Thymus (tissue), 11 donors: ENCODE measurements around the gene GSE1. TPM values are rescaled to one million over a fixed set of nuclear protein-coding genes. Genes with fewer than 3 reads are reported as not detected.

Experiments used
- DNase-seq, 9 donors: peaks; one replicate each; pipeline ENCODE4 v3.0.0-alpha.2; 2013; ENCODE audit warnings: low spot score in 9 of 9, low read depth in 6 of 9, missing footprints in 1 of 9
- H3K27ac ChIP-seq, 2 donors: one replicate each; pipeline ENCODE4 v1.5.1; 2013; ENCODE audit warnings: control low read depth in 1 of 2, low read depth in 1 of 2, low read length in 1 of 2, mild to moderate bottlenecking in 1 of 2, moderate library complexity in 1 of 2
- H3K27me3 ChIP-seq, 2 donors: one replicate each; pipeline ENCODE4 v1.5.1; 2013; ENCODE audit warnings: low read length in 1 of 2; ENCODE audit not compliant: control insufficient read depth in 2 of 2, insufficient read depth in 1 of 2
- H3K36me3 ChIP-seq, 2 donors: one replicate each; pipeline ENCODE4 v1.5.1; 2013; ENCODE audit warnings: low read length in 1 of 2, mild to moderate bottlenecking in 1 of 2, moderate library complexity in 1 of 2; ENCODE audit not compliant: control insufficient read depth in 2 of 2, insufficient read depth in 2 of 2
- H3K4me1 ChIP-seq, 2 donors: one replicate each; pipeline ENCODE4 v1.5.1; 2013; ENCODE audit warnings: low read length in 2 of 2; ENCODE audit not compliant: control insufficient read depth in 2 of 2, insufficient read depth in 2 of 2
- H3K4me3 ChIP-seq, 2 donors: one replicate each; pipeline ENCODE4 v1.5.1; 2013; ENCODE audit warnings: low read length in 2 of 2, control low read depth in 1 of 2, mild to moderate bottlenecking in 1 of 2
- H3K9me3 ChIP-seq, 2 donors: one replicate each; pipeline ENCODE4 v1.5.1; 2013; ENCODE audit warnings: low read length in 1 of 2, mild to moderate bottlenecking in 1 of 2; ENCODE audit not compliant: control insufficient read depth in 2 of 2, insufficient read depth in 1 of 2
- WGBS: extraction: QIAGEN DNeasy Blood & Tissue Kit; methylation state at CpG from one replicate; pipeline ENCODE4 v1.1.7; 2013; 5-methylcytosine and 5-hydroxymethylcytosine counted together
- polyA plus RNA-seq: library from polyadenylated mRNA; stranded (reverse); fragments of 200-250 nt; gene quantifications from one replicate; pipeline ENCODE4 v1.2.3, GENCODE V29; 2013
- total RNA-seq: library from RNA; stranded (reverse); fragments of 120-200 nt; gene quantifications from one replicate; pipeline ENCODE4 v1.2.4, GENCODE V29; 2013
- donor health status: healthy.

Gene GSE1
- total and polyA plus RNA-seq, 2 donors: 29.9 to 32.4 TPM

GRCh38 chr16:85695196-85696128 lies 82.3 kb downstream of the GSE1 start:
- WGBS: 91% methylated on average over 24 of the region's 24 CpGs
- Histone ChIP-seq H3K9me3 (no peaks in the 10 kb centered on the region), H3K4me3 (no peak overlapping the region), H3K27me3 (peaks cover 0 to 24% of the 10 kb centered on the region in 2 donors), H3K27ac (no peak overlapping the region), H3K4me1 (peaks cover 0 to 4% of the 10 kb centered on the region in 2 donors), H3K36me3 (no peaks in the 10 kb centered on the region)
- DNase-seq: no peak

GRCh38 chr16:85696781-85697180 lies 83.7 kb downstream of the GSE1 start:
- H3K27me3 ChIP-seq: peaks cover 0 to 29% of the 10 kb centered on the region in 2 donors
- H3K4me3 ChIP-seq: no peak overlapping the region
- 88% methylated on average over 16 of the region's 16 CpGs for WGBS
- H3K36me3 ChIP-seq: no peaks in the 10 kb centered on the region
- no peak overlapping the region for H3K27ac ChIP-seq
- DNase-seq: no peak
- no peaks in the 10 kb centered on the region for H3K9me3 ChIP-seq
- H3K4me1 ChIP-seq: peaks cover 0 to 2% of the 10 kb centered on the region in 2 donors

GRCh38 chr16:85697431-85697830 lies 84.3 kb downstream of the GSE1 start:
- no peak overlapping the region for H3K27ac ChIP-seq
- no peak for DNase-seq
- 86% methylated on average over 14 of the region's 14 CpGs for WGBS

GRCh38 chr16:85698459-85698891 lies 85.4 kb downstream of the GSE1 start:
- peaks cover 0 to 29% of the 10 kb centered on the region in 2 donors for H3K27me3 ChIP-seq
- no peak overlapping the region for H3K4me3 ChIP-seq
- no peaks in the 10 kb centered on the region for H3K36me3 ChIP-seq
- peaks cover 0 to 2% of the 10 kb centered on the region in 2 donors for H3K4me1 ChIP-seq
- no peak for DNase-seq
- no peak overlapping the region for H3K27ac ChIP-seq
- 92% methylated on average over 7 of the region's 7 CpGs for WGBS
- no peaks in the 10 kb centered on the region for H3K9me3 ChIP-seq

More at GRCh38 chr16:85697431-85697830, 84.3 kb downstream of the GSE1 start:
- Histone ChIP-seq H3K36me3 (no peaks in the 10 kb centered on the region), H3K4me1 (peaks cover 0 to 2% of the 10 kb centered on the region in 2 donors), H3K27me3 (peaks cover 0 to 29% of the 10 kb centered on the region in 2 donors), H3K4me3 (no peak overlapping the region), H3K9me3 (no peaks in the 10 kb centered on the region)

GRCh38 chr16:85698935-85699558 lies 85.9 kb downstream of the GSE1 start:
- Histone ChIP-seq H3K27ac (no peak overlapping the region), H3K27me3 (peaks cover 0 to 29% of the 10 kb centered on the region in 2 donors), H3K9me3 (no peaks in the 10 kb centered on the region), H3K36me3 (no peaks in the 10 kb centered on the region), H3K4me1 (peaks cover 0 to 2% of the 10 kb centered on the region in 2 donors), H3K4me3 (no peak overlapping the region)
- no peak for DNase-seq
- 87% methylated on average over 12 of the region's 12 CpGs for WGBS

- DNase-seq: no peak
- H3K27ac ChIP-seq: no peak overlapping the region
- no peak overlapping the region for H3K4me3 ChIP-seq
- H3K4me1 ChIP-seq: peaks cover 0 to 2% of the 10 kb centered on the region in 2 donors
- no peaks in the 10 kb centered on the region for H3K36me3 ChIP-seq
- no peaks in the 10 kb centered on the region for H3K9me3 ChIP-seq
- 87% methylated on average over 7 of the region's 7 CpGs for WGBS
- H3K27me3 ChIP-seq: peaks cover 0 to 29% of the 10 kb centered on the region in 2 donors
Observed at GRCh38 chr16:85699628-85700027, 86.5 kb downstream of the GSE1 start.

- no peaks in the 10 kb centered on the region for H3K4me1 ChIP-seq
- no peaks in the 10 kb centered on the region for H3K9me3 ChIP-seq
- H3K27me3 ChIP-seq: peaks cover 0 to 8% of the 10 kb centered on the region in 2 donors
- DNase-seq: no peak
- 95% methylated on average over 11 of the region's 11 CpGs for WGBS
- no peak overlapping the region for H3K4me3 ChIP-seq
- no peaks in the 10 kb centered on the region for H3K36me3 ChIP-seq
- H3K27ac ChIP-seq: no peak overlapping the region
Observed at GRCh38 chr16:85704011-85704410, 90.9 kb downstream of the GSE1 start.

- Histone ChIP-seq H3K4me3 (no peak overlapping the region), H3K27me3 (peaks cover 0 to 12% of the 10 kb centered on the region in 2 donors), H3K36me3 (no peaks in the 10 kb centered on the region), H3K9me3 (no peaks in the 10 kb centered on the region), H3K27ac (no peak overlapping the region), H3K4me1 (no peaks in the 10 kb centered on the region)
- DNase-seq: no peak
- 96% methylated on average over 20 of the region's 20 CpGs for WGBS
Observed at GRCh38 chr16:85704900-85705846, 92.1 kb downstream of the GSE1 start.
